Left lung (tissue), 10 donors: ENCODE measurements around the gene IFT20. TPM values are rescaled to one million over a fixed set of nuclear protein-coding genes. Genes with fewer than 3 reads are reported as not detected.

Source experiments
- ATAC-seq: fragments of 200-7000 bp; cut with Tn5 transposase; one replicate; pipeline ENCODE4 v1.9.1; 2020; ENCODE audit warnings: moderate library complexity
- DNase-seq, 4 donors: peaks; one replicate each; pipeline ENCODE4 v3.0.0-alpha.2; 2013 to 2020
- H3K27ac ChIP-seq, 2 donors: fragments of 200-600 bp; sonication (generic) in 1 of 2; one replicate each; pipeline versions ENCODE4 v1.5.0 to v1.8.0; 2020 to 2021
- H3K27me3 ChIP-seq, 2 donors: fragments of 200-600 bp; sonication (generic) in 1 of 2; one replicate each; pipeline versions ENCODE4 v1.5.0 to v1.8.0; 2020 to 2021
- H3K36me3 ChIP-seq, 2 donors: fragments of 200-600 bp; sonication (generic) in 1 of 2; one replicate each; pipeline versions ENCODE4 v1.5.0 to v1.8.0; 2020 to 2021
- H3K4me1 ChIP-seq, 2 donors: fragments of 200-600 bp; one replicate each; pipeline ENCODE4 v1.8.0; 2021
- H3K4me3 ChIP-seq, 2 donors: fragments of 200-600 bp; sonication (generic) in 1 of 2; one replicate each; pipeline versions ENCODE4 v1.5.0 to v1.8.0; 2020 to 2021; ENCODE audit warnings: mild to moderate bottlenecking in 1 of 2
- H3K9me3 ChIP-seq, 2 donors: fragments of 200-600 bp; sonication (generic) in 1 of 2; one replicate each; pipeline versions ENCODE4 v1.5.0 to v1.8.0; 2020 to 2021
- intact Hi-C, 2 donors: fragments of 100-400 bp; cut with DNase I; formaldehyde crosslinking; loops; one replicate each; pipeline versions ENCODE4 v1.11.2 to v1.14.2; 2022
- polyA plus RNA-seq, 6 donors: library from polyadenylated mRNA; unstranded; fragments of 120-200 nt; gene quantifications; one replicate each; pipeline ENCODE4 v1.2.1, GENCODE V29; 2013; ENCODE audit not compliant: insufficient read length in 6 of 6
- total RNA-seq, 2 donors: library from RNA; stranded (reverse); fragmentation: NEBNext Ultra II Directional; extraction: Animal tissue kit (Norgen Biotek cat#: 25700); gene quantifications; one replicate each; pipeline ENCODE4 v1.2.1, GENCODE V29; 2021
- TF ChIP-seq, protein P1 (sequence below), 2 donors: fragments of 200-600 bp; sonication (generic) in 1 of 2; IDR thresholded peaks; one replicate each; pipeline versions ENCODE4 v1.5.0 to v1.8.0; 2021; ENCODE audit warnings: antibody characterized with exemption in 2 of 2
- donor health status: DM: no; HTN: yes; CAD: no.
- donor health status: DM: no; HTN: no; CAD: no.

IFT20 gene
- total and polyA plus RNA-seq, 8 donors: 27.6 to 60.4 (median 54.2) TPM

DNA sequence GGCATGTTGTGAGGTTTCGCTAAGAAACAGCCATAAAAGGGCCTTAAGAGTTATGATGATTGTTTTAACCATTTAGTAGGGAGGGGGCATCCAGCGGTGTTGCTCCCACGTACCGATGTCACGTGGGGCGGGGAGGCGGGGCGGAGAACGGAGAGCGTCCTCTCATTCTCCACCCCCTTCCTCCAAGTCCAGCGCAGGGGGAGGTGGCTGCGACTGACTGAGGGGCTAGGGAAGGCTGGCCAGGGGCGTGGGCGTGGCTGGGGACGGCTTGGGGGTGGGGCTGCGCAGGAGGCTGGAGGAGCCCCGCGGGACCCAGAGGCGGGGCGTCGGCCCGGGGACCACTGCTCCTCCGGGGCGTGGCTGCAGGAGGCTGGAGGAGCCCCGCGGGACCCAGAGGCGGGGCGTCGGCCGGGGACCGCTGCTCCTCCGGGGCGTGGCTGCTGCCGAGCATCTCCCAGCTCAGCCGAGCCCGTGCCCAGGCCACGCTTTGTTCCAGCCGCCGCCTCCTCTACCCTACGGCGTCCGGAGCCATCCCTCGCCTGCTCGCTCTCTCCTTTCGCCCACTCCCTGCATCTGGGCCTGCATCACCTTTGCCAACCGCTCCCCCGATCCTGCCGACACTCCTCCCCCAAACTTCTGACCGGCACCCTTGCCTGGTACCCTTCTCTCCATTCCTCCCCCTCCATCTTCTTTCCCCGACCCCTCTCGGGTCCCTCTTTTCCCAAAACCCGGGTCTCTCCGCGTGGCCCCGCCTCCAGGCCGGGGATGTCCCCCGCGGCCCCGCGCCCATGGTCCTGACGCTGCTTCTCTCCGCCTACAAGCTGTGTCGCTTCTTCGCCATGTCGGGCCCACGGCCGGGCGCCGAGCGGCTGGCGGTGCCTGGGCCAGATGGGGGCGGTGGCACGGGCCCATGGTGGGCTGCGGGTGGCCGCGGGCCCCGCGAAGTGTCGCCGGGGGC, 36.3 kb upstream of the IFT20 start, which contains the start of gene SARM1:
SARM1 (plus strand) TSS at position 450 of the 958 bp plus-strand sequence; CDS start at position 789, 339 bp downstream.
- H3K4me1 ChIP-seq: peaks cover 7 to 32% of the 10 kb centered on the region in 2 donors
- H3K36me3 ChIP-seq: no peaks in the 10 kb centered on the region
- TF ChIP-seq, protein P1, sequence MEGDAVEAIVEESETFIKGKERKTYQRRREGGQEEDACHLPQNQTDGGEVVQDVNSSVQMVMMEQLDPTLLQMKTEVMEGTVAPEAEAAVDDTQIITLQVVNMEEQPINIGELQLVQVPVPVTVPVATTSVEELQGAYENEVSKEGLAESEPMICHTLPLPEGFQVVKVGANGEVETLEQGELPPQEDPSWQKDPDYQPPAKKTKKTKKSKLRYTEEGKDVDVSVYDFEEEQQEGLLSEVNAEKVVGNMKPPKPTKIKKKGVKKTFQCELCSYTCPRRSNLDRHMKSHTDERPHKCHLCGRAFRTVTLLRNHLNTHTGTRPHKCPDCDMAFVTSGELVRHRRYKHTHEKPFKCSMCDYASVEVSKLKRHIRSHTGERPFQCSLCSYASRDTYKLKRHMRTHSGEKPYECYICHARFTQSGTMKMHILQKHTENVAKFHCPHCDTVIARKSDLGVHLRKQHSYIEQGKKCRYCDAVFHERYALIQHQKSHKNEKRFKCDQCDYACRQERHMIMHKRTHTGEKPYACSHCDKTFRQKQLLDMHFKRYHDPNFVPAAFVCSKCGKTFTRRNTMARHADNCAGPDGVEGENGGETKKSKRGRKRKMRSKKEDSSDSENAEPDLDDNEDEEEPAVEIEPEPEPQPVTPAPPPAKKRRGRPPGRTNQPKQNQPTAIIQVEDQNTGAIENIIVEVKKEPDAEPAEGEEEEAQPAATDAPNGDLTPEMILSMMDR (IDR thresholded peaks at IDR 0.05): no peak
- intact Hi-C loops: no loop called here
- H3K9me3 ChIP-seq: no peaks in the 10 kb centered on the region
- peaks cover 0 to 37% of the 10 kb centered on the region in 2 donors for H3K27me3 ChIP-seq
- peak within 1 kb of the TSS; percentile 37 to 58 for H3K27ac ChIP-seq
- DNase-seq (peak; percentile 83 to 94 (median 88)), ATAC-seq (peak; percentile 88)
- H3K4me3 ChIP-seq: peak within 1 kb of the TSS; percentile 21 to 49

DNA sequence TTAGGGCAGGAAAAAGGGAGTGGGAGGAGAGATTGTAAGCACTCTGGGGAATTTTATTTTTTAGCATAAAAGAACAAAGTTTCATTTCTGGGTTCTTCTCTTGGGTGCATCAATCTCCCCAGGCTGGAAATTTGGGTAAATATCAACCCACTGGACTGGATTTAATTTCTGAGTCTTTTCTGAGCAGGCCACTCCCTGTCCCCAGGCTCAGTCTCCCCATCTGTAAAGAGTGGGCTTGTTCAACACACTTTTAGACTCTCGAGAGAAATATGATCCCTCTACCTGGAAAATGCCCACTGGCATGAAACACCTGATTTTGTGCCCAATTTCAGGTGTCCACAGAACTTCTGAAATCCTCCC, 35.5 kb upstream of the IFT20 start:
- Histone ChIP-seq H3K36me3 (no peaks in the 10 kb centered on the region), H3K27ac (peak overlapping the region; percentile 37 to 58), H3K4me3 (no peak overlapping the region), H3K4me1 (peaks cover 7 to 32% of the 10 kb centered on the region in 2 donors), H3K27me3 (peaks cover 0 to 37% of the 10 kb centered on the region in 2 donors), H3K9me3 (no peaks in the 10 kb centered on the region)
- TF ChIP-seq, protein P1 (IDR thresholded peaks at IDR 0.05): no peak
- intact Hi-C loops: no loop called here
- DNase-seq: no peak
- no peak for ATAC-seq

DNA sequence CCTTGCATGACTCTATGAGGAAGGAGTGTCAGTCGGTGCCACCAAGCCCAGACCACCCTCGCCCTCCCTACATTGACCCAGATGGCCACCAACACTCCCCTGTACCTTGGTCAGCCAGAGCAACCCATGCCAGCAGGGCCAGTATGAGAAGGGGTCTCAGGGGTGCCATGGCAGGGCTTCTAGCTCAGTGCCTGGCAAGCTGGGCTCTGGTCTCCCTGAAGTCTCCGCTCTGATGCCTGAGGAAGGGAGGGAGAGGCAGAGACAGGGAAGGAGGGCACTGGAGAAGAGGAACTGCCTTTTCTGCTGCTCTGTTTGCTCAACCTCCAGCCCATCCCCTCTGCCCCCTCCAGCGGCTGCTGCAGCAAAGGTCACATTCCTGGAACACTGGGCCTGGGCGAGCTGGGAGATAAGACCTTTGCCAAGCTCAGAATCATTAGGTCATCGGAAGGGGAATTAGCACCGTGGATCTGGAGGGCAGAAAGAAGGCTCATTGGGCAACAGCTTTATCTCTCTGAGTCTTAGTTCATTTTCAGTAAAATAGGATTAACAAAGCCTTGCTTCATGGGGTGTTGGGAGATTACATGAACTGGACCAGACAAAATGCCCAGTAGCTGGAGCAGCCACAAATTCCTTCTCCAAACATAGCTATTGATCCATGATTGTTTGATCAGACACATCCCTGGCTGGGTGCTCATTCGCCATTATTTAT, 34.9 kb upstream of the IFT20 start, which contains the start of gene VTN:
VTN (minus strand) TSS at position 273 of the 709 bp plus-strand sequence; CDS start at position 169, 104 bp downstream.
- Histone ChIP-seq H3K4me3 (peak within 1 kb of the TSS; percentile 21 to 49), H3K27ac (peak within 1 kb of the TSS; percentile 37 to 58), H3K36me3 (peaks cover 0 to 1% of the 10 kb centered on the region in 2 donors), H3K4me1 (peaks cover 7 to 32% of the 10 kb centered on the region in 2 donors), H3K27me3 (peaks cover 0 to 37% of the 10 kb centered on the region in 2 donors), H3K9me3 (no peaks in the 10 kb centered on the region)
- DNase-seq (no peak), ATAC-seq (peak; percentile 30)
- intact Hi-C loops: no loop called here
- TF ChIP-seq, protein P1 (IDR thresholded peaks at IDR 0.05): no peak

DNA sequence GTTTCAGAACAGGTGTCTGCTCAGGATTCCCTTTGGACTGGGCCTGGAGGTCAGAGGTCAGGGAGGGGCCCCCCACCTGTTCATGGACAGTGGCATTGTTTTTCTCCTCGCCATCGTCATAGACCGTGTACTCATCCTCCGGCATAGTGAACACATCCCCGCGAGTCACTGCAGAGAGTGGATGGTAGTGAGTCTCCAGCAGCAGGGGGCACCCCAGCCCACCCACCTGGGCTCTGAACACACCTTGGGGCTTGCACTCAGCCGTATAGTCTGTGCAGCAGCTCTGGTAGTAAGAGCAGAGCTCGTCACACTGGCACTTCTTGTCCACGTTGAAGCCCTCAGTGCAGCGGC, 34.4 kb upstream of the IFT20 start:
- H3K27me3 ChIP-seq: peaks cover 0 to 37% of the 10 kb centered on the region in 2 donors
- intact Hi-C loops: no loop called here
- peaks cover 7 to 32% of the 10 kb centered on the region in 2 donors for H3K4me1 ChIP-seq
- TF ChIP-seq, protein P1 (IDR thresholded peaks at IDR 0.05): no peak
- no peak for ATAC-seq
- H3K36me3 ChIP-seq: peaks cover 0 to 7% of the 10 kb centered on the region in 2 donors
- H3K9me3 ChIP-seq: no peaks in the 10 kb centered on the region
- no peak overlapping the region for H3K27ac ChIP-seq
- DNase-seq: no peak
- H3K4me3 ChIP-seq: no peak overlapping the region
